Neural crest cell (in vitro differentiated cells): ENCODE measurements around the gene TMED3. TPM values are rescaled to one million over a fixed set of nuclear protein-coding genes. Genes with fewer than 3 reads are reported as not detected.

Experiments used
- DNase-seq: peaks from one replicate; pipeline ENCODE4 v3.0.0; 2021; ENCODE audit warnings: low read depth, mixed read lengths, low spot score
- H3K27ac Mint-ChIP-seq: one replicate; pipeline ENCODE4 v1.8.0; 2021; ENCODE audit warnings: mild to moderate bottlenecking, mixed read lengths; ENCODE audit not compliant: unreplicated experiment
- H3K27me3 Mint-ChIP-seq: 2 replicates; pipeline ENCODE4 v1.8.0; 2021; ENCODE audit warnings: low read depth, mild to moderate bottlenecking, mixed read lengths
- H3K36me3 Mint-ChIP-seq: 2 replicates; pipeline ENCODE4 v1.8.0; 2021; ENCODE audit warnings: low read depth, mild to moderate bottlenecking, mixed read lengths
- H3K4me1 Mint-ChIP-seq: 2 replicates; pipeline ENCODE4 v1.8.0; 2021; ENCODE audit warnings: mixed read lengths
- H3K4me3 Mint-ChIP-seq: one replicate; pipeline ENCODE4 v1.8.0; 2021; ENCODE audit warnings: mild to moderate bottlenecking, mixed read lengths
- H3K9me3 Mint-ChIP-seq: 2 replicates; pipeline ENCODE4 v1.8.0; 2021; ENCODE audit warnings: mixed read lengths
- long read RNA-seq: library from polyadenylated mRNA; unstranded; transcript quantifications from one replicate; pipeline ENCODE4 v2.0.0, GENCODE V29; 2020
- total RNA-seq: library from RNA; stranded (reverse); gene quantifications from 2 replicates; pipeline ENCODE4 v1.2.1, GENCODE V29; 2021
- TF ChIP-seq, protein P1 (sequence below): fragments of 200-600 bp; sonication (generic); conservative IDR thresholded peaks from 2 replicates; pipeline ENCODE4 v1.5.0; 2021; ENCODE audit warnings: antibody characterized with exemption, mild to moderate bottlenecking

The TMED3 gene
- 34.4 and 35.8 TPM in 2 replicates for total RNA-seq
- long read RNA-seq, transcript TMED3-201 (3 exons, 1,475 nt), result major isoform, 48 of 57 reads
- long read RNA-seq, partial matches to known transcripts, result 3 of 57 reads
- long read RNA-seq, other reads (novel, unspliced or antisense), result 4 of 57 reads

DNA sequence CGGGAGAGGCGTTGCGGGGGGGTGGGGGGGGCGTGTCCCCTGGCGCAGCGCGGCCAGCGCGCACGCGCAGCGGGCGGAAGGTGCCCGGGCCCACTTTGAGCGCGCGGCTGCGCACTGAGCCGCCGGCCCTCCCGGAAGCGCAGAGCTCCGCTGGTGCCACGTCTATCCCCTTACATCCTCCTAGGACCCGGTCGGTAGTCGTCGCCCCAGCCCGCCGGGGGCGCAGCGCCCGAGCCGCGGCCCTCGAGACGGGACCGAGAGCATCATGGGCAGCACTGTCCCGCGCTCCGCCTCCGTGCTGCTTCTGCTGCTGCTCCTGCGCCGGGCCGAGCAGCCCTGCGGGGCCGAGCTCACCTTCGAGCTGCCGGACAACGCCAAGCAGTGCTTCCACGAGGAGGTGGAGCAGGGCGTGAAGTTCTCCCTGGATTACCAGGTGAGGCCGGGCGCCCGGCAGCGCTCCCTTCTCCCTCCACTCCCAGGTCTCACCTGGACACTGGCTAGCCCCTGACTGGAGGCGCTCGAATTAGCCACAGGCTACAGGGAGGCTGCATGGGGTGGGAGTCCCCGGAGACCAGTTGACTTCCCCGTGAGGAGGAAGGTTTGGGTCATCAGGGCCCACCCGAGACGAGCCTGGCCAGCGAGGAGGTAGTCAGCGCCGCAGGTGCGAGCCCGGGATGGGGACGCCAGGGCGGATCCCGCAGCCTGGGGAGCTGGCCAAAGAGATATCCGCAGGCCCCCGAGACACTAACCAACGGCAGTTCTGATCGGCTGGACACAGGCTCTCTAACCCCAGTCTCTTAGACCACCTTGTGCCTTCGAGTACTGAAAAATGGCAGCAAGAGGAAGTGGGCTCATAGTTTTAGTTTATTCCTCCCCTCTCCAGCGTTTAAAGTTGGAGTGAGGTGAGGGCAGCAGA lies at the start of gene TMED3:
Gene TMED3 (plus strand): TSS at position 128 of the 916 bp plus-strand sequence. CDS start 138 bp downstream, at position 266.
- no peaks in the 10 kb centered on the region for H3K9me3 Mint-ChIP-seq
- no peak within 1 kb of the TSS for H3K27ac Mint-ChIP-seq

DNA sequence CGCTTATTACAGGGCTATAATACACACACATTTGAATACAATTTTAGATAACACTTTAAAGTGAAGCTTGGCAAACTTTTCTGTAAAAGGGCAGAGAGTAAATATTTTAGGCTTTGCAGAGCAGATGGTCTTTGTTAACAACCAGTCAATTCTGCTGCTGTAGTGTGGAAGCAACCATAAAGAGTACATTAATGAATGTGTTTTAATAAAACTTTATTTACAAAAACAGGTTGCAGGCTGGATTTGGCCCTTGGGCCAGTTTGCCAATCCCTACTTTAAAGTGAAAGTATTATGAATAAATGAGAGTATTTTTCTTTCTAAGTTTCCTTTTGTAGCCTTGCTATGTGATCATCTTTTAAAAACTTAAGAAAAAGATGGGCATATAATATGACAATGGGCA lies 49.1 kb upstream of the TMED3 start:
- H3K9me3 Mint-ChIP-seq, result no peaks in the 10 kb centered on the region
- TF ChIP-seq, protein P1, sequence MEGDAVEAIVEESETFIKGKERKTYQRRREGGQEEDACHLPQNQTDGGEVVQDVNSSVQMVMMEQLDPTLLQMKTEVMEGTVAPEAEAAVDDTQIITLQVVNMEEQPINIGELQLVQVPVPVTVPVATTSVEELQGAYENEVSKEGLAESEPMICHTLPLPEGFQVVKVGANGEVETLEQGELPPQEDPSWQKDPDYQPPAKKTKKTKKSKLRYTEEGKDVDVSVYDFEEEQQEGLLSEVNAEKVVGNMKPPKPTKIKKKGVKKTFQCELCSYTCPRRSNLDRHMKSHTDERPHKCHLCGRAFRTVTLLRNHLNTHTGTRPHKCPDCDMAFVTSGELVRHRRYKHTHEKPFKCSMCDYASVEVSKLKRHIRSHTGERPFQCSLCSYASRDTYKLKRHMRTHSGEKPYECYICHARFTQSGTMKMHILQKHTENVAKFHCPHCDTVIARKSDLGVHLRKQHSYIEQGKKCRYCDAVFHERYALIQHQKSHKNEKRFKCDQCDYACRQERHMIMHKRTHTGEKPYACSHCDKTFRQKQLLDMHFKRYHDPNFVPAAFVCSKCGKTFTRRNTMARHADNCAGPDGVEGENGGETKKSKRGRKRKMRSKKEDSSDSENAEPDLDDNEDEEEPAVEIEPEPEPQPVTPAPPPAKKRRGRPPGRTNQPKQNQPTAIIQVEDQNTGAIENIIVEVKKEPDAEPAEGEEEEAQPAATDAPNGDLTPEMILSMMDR, result no peak
- no peak overlapping the region for H3K27ac Mint-ChIP-seq
- DNase-seq, result no peak
- H3K4me3 Mint-ChIP-seq, result no peak overlapping the region
- H3K27me3 Mint-ChIP-seq, result peaks cover 25% of the 10 kb centered on the region
- H3K4me1 Mint-ChIP-seq, result no peaks in the 10 kb centered on the region
- no peaks in the 10 kb centered on the region for H3K36me3 Mint-ChIP-seq

More for the DNA sequence above, at the start of gene TMED3:
- Mint-ChIP-seq H3K36me3 (peaks cover 17% of the 10 kb centered on the region), H3K4me3 (peak within 1 kb of the TSS; percentile 92), H3K4me1 (peaks cover 25% of the 10 kb centered on the region), H3K27me3 (peaks cover 39% of the 10 kb centered on the region)
- peak; percentile 68 for DNase-seq
- TF ChIP-seq, protein P1, result peak; percentile 54

DNA sequence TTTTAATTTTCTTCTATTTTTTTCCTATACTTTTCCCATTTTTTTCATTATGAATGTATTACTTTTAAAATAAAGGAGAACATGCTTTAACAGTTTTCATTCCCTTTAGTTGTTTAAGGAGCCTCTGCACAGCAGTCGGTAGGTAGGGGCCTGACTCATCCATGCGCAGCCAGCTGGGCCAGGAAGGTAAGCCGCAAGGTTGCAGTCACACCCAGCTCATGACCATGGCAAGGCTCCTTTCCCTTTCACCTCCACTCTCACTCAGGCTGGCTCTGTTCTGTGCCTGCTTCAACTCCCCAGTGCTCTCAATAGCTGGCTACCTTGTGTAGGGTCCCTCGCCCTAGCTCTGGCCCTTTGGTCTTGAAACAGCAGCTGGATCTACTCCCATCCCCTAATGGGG lies 45.7 kb upstream of the TMED3 start:
- H3K4me1 Mint-ChIP-seq, result no peaks in the 10 kb centered on the region
- TF ChIP-seq, protein P1, result no peak
- no peak overlapping the region for H3K27ac Mint-ChIP-seq
- no peak for DNase-seq
- no peaks in the 10 kb centered on the region for H3K9me3 Mint-ChIP-seq
- H3K36me3 Mint-ChIP-seq, result no peaks in the 10 kb centered on the region
- peaks cover 41% of the 10 kb centered on the region for H3K27me3 Mint-ChIP-seq
- H3K4me3 Mint-ChIP-seq, result no peak overlapping the region

DNA sequence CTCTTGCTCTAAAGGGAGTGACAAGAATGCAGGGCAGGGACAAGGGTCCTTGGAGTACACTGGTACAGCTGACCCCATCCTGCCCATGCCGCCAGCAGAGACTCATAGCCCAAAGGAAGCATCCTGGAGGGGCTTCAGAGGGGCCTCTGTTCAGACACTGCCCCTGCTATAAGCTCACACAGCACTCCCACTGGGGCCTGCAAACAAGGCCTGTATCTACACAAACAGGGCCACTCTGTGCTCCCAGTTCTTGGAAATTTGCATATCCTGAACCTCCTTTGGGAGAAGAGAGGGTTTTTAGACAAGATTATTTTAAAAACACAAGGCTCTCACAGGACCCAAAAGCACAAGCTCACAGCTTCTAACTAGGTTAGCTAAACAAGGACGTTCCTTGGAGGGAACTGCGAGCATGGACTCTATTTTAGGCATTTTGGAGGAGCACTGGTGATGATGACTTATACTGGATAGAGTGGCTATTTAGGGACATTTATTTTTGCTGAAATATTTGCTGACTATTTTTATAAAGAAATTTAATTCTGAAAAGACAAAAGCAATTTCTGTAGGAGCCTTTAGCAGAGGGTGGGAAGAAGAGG lies 44.8 kb upstream of the TMED3 start:
- Mint-ChIP-seq H3K36me3 (no peaks in the 10 kb centered on the region), H3K4me3 (no peak overlapping the region), H3K27ac (no peak overlapping the region), H3K27me3 (peaks cover 44% of the 10 kb centered on the region), H3K9me3 (no peaks in the 10 kb centered on the region), H3K4me1 (no peaks in the 10 kb centered on the region)
- TF ChIP-seq, protein P1, result no peak
- no peak for DNase-seq

DNA sequence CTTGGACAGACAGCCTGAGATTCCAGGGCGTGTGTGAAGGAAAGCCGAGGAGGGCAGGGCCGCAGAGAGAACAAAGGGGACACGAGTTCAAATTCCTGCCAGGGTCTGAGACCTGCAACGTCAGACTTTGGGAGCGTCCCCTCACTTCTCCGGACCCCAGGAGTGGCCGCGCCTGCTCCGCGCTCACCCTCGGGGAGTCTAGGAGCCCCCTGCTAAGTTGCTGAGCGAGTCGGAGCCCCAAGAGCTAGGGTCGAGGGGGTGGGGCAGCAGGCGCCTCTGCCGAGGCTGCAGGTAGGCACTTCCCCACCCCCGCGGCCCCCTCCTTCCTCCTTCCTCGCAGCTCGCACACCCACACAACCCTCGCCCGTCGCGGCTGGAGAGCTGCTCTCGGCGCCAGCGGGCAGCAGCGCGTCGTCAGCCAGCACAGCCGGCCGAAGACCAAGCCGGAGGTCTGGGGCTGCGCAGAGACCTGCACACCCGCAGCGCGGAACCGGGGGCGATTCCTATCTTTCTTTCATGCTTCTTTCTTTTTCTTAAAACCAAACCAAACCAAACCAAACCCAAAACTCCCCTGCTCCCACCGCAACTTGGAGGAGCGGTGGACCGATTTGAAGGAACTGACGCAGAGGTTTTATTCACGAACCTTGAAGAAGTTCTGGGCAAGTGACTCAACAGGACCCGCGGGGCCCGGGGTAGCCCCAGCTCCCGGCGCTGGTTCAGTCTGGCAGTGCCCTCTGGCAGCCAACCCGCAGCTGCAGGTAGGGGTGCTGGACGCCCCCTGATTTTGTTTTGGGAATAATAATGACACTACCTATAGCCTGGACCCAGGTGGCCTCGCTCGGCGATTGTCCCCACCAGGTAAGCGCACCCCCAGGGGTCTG lies 28.3 kb upstream of the TMED3 start, which contains the start of gene ANKRD34C:
Gene ANKRD34C (plus strand): TSS at position 352 of the 881 bp plus-strand sequence. CDS start 10,563 bp downstream, outside the sequence.
- H3K36me3 Mint-ChIP-seq, result no peaks in the 10 kb centered on the region
- H3K27me3 Mint-ChIP-seq, result peaks cover 100% of the 10 kb centered on the region
- TF ChIP-seq, protein P1, result no peak

More for the DNA sequence above, 28.3 kb upstream of the TMED3 start, which contains the start of gene ANKRD34C:
- DNase-seq, result no peak
- Mint-ChIP-seq H3K4me1 (no peaks in the 10 kb centered on the region), H3K9me3 (no peaks in the 10 kb centered on the region), H3K4me3 (no peak within 1 kb of the TSS), H3K27ac (no peak within 1 kb of the TSS)
